H9 (cell line): ENCODE data around the gene CMYA5. TPM values are rescaled to one million over a fixed set of nuclear protein-coding genes. Genes with fewer than 3 reads are reported as not detected.
A peak's percentile ranks its signal among the peaks of the same experiment; 100 is the strongest.

Source experiments
- DNase-seq: peaks from one replicate; pipeline ENCODE4 v3.0.0-alpha.2; 2017
- H2AFZ ChIP-seq: one replicate; pipeline ENCODE4 v1.6.1; 2013; ENCODE audit warnings: mild to moderate bottlenecking, low read length, control low read depth, moderate library complexity
- H2AK5ac ChIP-seq: 2 replicates; pipeline ENCODE4 v1.6.1; 2013; ENCODE audit warnings: low read length, control low read depth, mixed read lengths; ENCODE audit not compliant: insufficient read length
- H2BK120ac ChIP-seq: one replicate; pipeline ENCODE4 v1.6.1; 2013; ENCODE audit warnings: low read depth, mild to moderate bottlenecking, low read length, control low read depth, inconsistent platforms; ENCODE audit not compliant: poor library complexity, severe bottlenecking
- H2BK12ac ChIP-seq: 2 replicates; pipeline ENCODE4 v1.6.1; 2013; ENCODE audit warnings: low read length, control low read depth, mixed read lengths, low read depth; ENCODE audit not compliant: insufficient read length
- H2BK15ac ChIP-seq: 2 replicates; pipeline ENCODE4 v1.6.1; 2013; ENCODE audit warnings: low read depth, low read length, control low read depth
- H2BK20ac ChIP-seq: one replicate; pipeline ENCODE4 v1.6.1; 2013; ENCODE audit warnings: low read depth, mild to moderate bottlenecking, low read length, control low read depth, inconsistent platforms; ENCODE audit not compliant: poor library complexity, severe bottlenecking
- H2BK5ac ChIP-seq: 2 replicates; pipeline ENCODE4 v1.6.1; 2013; ENCODE audit warnings: low read length, control low read depth, mixed read lengths; ENCODE audit not compliant: insufficient read length
- H3K14ac ChIP-seq: 2 replicates; pipeline ENCODE4 v1.6.1; 2013; ENCODE audit warnings: low read length, control low read depth; ENCODE audit not compliant: insufficient read depth
- H3K18ac ChIP-seq: 2 replicates; pipeline ENCODE4 v1.6.1; 2013; ENCODE audit warnings: low read depth, mild to moderate bottlenecking, mixed read lengths, low read length, control low read depth; ENCODE audit not compliant: insufficient read length
- H3K23ac ChIP-seq: 2 replicates; pipeline ENCODE4 v1.6.1; 2013; ENCODE audit warnings: low read length, control low read depth, mixed read lengths, low read depth; ENCODE audit not compliant: insufficient read length
- H3K23me2 ChIP-seq: 2 replicates; pipeline ENCODE4 v1.6.1; 2013; ENCODE audit warnings: low read depth, mild to moderate bottlenecking, mixed read lengths, low read length, control low read depth; ENCODE audit not compliant: insufficient read length, poor library complexity, severe bottlenecking
- H3K27ac ChIP-seq: 2 replicates; pipeline ENCODE4 v1.5.1; 2013; ENCODE audit warnings: low read length, control low read depth, mixed read lengths, low read depth; ENCODE audit not compliant: insufficient read length
- H3K27me3 ChIP-seq: 2 replicates; pipeline ENCODE4 v1.6.1; 2013; ENCODE audit warnings: low read length, control low read depth, inconsistent platforms; ENCODE audit not compliant: insufficient read depth
- H3K4ac ChIP-seq: 2 replicates; pipeline ENCODE4 v1.6.1; 2013; ENCODE audit warnings: low read depth, mild to moderate bottlenecking, control low read depth, inconsistent platforms, low read length, moderate library complexity
- H3K4me1 ChIP-seq: 2 replicates; pipeline ENCODE4 v1.6.1; 2013; ENCODE audit warnings: low read length, control low read depth, inconsistent platforms; ENCODE audit not compliant: insufficient read depth
- H3K4me2 ChIP-seq: 2 replicates; pipeline ENCODE4 v1.6.1; 2013; ENCODE audit warnings: low read length, control low read depth, mixed read lengths; ENCODE audit not compliant: insufficient read length, insufficient read depth
- H3K56ac ChIP-seq: 2 replicates; pipeline ENCODE4 v1.6.1; 2013; ENCODE audit warnings: low read depth, mild to moderate bottlenecking, mixed read lengths, low read length, control low read depth; ENCODE audit not compliant: insufficient read length
- H3K79me1 ChIP-seq: 2 replicates; pipeline ENCODE4 v1.6.1; 2013; ENCODE audit warnings: low read depth, mild to moderate bottlenecking, moderate library complexity, low read length, control low read depth, inconsistent platforms; ENCODE audit not compliant: insufficient read depth, poor library complexity, severe bottlenecking
- H3K79me2 ChIP-seq: 2 replicates; pipeline ENCODE4 v1.6.1; 2013; ENCODE audit warnings: low read length, control low read depth, inconsistent platforms; ENCODE audit not compliant: insufficient read depth
- H3K9ac ChIP-seq: 2 replicates; pipeline ENCODE4 v1.6.1; 2013; ENCODE audit warnings: low read length, control low read depth, mixed read lengths; ENCODE audit not compliant: insufficient read length; ENCODE audit errors: extremely low read depth
- H3K9me3 ChIP-seq: one replicate; pipeline ENCODE4 v1.6.1; 2013; ENCODE audit warnings: low read depth, low read length, inconsistent platforms; ENCODE audit not compliant: control insufficient read depth
- H3T11ph ChIP-seq: one replicate; pipeline ENCODE4 v1.6.1; 2013; ENCODE audit warnings: mild to moderate bottlenecking, low read length, control low read depth, inconsistent platforms
- H4K20me1 ChIP-seq: one replicate; pipeline ENCODE4 v1.6.1; 2013; ENCODE audit not compliant: control insufficient read depth, insufficient read length, insufficient read depth
- H4K5ac ChIP-seq: 2 replicates; pipeline ENCODE4 v1.6.1; 2013; ENCODE audit warnings: low read depth, mild to moderate bottlenecking, mixed read lengths, low read length, control low read depth; ENCODE audit not compliant: insufficient read length
- H4K8ac ChIP-seq: replicated peaks from 2 replicates; pipeline ENCODE4 v1.6.1; 2013; ENCODE audit warnings: low read length, control low read depth, mixed read lengths, low read depth; ENCODE audit not compliant: insufficient read length
- H4K91ac ChIP-seq: 2 replicates; pipeline ENCODE4 v1.6.1; 2013; ENCODE audit warnings: low read depth, mild to moderate bottlenecking, moderate library complexity, mixed read lengths, low read length, control low read depth; ENCODE audit not compliant: insufficient read length
- H3K27ac Mint-ChIP-seq, 3 experiments: 2 replicates in 2 of 3; 3 replicates in 1 of 3; pipeline ENCODE4 v1.8.0; 2020 to 2021; ENCODE audit warnings: mixed read lengths in 3 of 3, mild to moderate bottlenecking in 1 of 3, moderate library complexity in 1 of 3
- H3K27me3 Mint-ChIP-seq: 2 replicates; pipeline ENCODE4 v1.8.0; 2021; ENCODE audit warnings: low read depth, mild to moderate bottlenecking, moderate library complexity, mixed read lengths
- H3K36me3 Mint-ChIP-seq, 3 experiments: 2 replicates in 2 of 3; 3 replicates in 1 of 3; pipeline ENCODE4 v1.8.0; 2020 to 2021; ENCODE audit warnings: low read depth in 3 of 3, mixed read lengths in 3 of 3; ENCODE audit not compliant: insufficient read depth in 1 of 3
- H3K4me1 Mint-ChIP-seq, 2 experiments: 2 replicates each; pipeline ENCODE4 v1.8.0; 2020; ENCODE audit warnings: mixed read lengths in 2 of 2
- H3K4me3 Mint-ChIP-seq, 2 experiments: 2 replicates in 1 of 2; 3 replicates in 1 of 2; pipeline ENCODE4 v1.8.0; 2020 to 2021; ENCODE audit warnings: mild to moderate bottlenecking in 2 of 2, mixed read lengths in 2 of 2, moderate library complexity in 1 of 2
- H3K9me3 Mint-ChIP-seq, 2 experiments: 2 replicates in 1 of 2; 3 replicates in 1 of 2; pipeline ENCODE4 v1.8.0; 2020; ENCODE audit warnings: mild to moderate bottlenecking in 2 of 2, mixed read lengths in 2 of 2, moderate library complexity in 1 of 2
- WGBS: extraction: QIAGEN DNeasy Blood & Tissue Kit; methylation state at CpG from one replicate; pipeline ENCODE4 v1.1.7; 2013; ENCODE audit warnings: missing lambda C conversion rate, low lambda C conversion rate, mixed read lengths; ENCODE audit not compliant: insufficient read length; ENCODE audit errors: extremely low coverage; 5-methylcytosine and 5-hydroxymethylcytosine counted together
- total RNA-seq: library from RNA; stranded (reverse); gene quantifications from 2 replicates; pipeline ENCODE4 v1.2.1, GENCODE V29; 2021
- TF ChIP-seq, protein P1 (sequence below): fragments of 200-600 bp; sonication (generic); conservative IDR thresholded peaks from 3 replicates; pipeline ENCODE4 v1.8.0; 2021; ENCODE audit warnings: antibody characterized with exemption, mild to moderate bottlenecking

The CMYA5 gene
- total RNA-seq, 1 experiment from 2014 or later, result 1.8 TPM

- H3K4me1 Mint-ChIP-seq, result peaks cover 30 to 34% of the 10 kb centered on the region in 2 experiments
- Histone ChIP-seq H2BK12ac (no peak overlapping the region), H2AFZ (no peak overlapping the region), H4K91ac (no peak overlapping the region), H3K4me1 (peaks cover 8% of the 10 kb centered on the region; the same call in 1 of the 2 replicates), H3K79me1 (no peaks in the 10 kb centered on the region), H2BK20ac (no peak overlapping the region), H3K9me3 (no peaks in the 10 kb centered on the region), H3K4me2 (peak overlapping the region; percentile 34), H3K23me2 (no peaks in the 10 kb centered on the region), H3K23ac (no peak overlapping the region), H2BK5ac (no peak overlapping the region), H3K27me3 (no peaks in the 10 kb centered on the region), H3T11ph (no peak overlapping the region), H2AK5ac (no peak overlapping the region), H4K20me1 (no peaks in the 10 kb centered on the region), H2BK120ac (no peak overlapping the region), H3K18ac (no peak overlapping the region), H3K4ac (no peak overlapping the region), H3K27ac (no peak overlapping the region), H3K56ac (no peak overlapping the region), H4K5ac (no peak overlapping the region), H3K9ac (no peak overlapping the region), H4K8ac (no peak overlapping the region), H3K79me2 (no peaks in the 10 kb centered on the region), H3K14ac (no peak overlapping the region), H2BK15ac (no peak overlapping the region)
- H3K27me3 Mint-ChIP-seq, result no peaks in the 10 kb centered on the region
- H3K36me3 Mint-ChIP-seq, result no peaks in the 10 kb centered on the region
- TF ChIP-seq, protein P1, sequence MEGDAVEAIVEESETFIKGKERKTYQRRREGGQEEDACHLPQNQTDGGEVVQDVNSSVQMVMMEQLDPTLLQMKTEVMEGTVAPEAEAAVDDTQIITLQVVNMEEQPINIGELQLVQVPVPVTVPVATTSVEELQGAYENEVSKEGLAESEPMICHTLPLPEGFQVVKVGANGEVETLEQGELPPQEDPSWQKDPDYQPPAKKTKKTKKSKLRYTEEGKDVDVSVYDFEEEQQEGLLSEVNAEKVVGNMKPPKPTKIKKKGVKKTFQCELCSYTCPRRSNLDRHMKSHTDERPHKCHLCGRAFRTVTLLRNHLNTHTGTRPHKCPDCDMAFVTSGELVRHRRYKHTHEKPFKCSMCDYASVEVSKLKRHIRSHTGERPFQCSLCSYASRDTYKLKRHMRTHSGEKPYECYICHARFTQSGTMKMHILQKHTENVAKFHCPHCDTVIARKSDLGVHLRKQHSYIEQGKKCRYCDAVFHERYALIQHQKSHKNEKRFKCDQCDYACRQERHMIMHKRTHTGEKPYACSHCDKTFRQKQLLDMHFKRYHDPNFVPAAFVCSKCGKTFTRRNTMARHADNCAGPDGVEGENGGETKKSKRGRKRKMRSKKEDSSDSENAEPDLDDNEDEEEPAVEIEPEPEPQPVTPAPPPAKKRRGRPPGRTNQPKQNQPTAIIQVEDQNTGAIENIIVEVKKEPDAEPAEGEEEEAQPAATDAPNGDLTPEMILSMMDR, result no peak
- no peak overlapping the region; a peak in 1 of 5 replicates for H3K4me3 Mint-ChIP-seq
- peak overlapping the region; percentile 22 to 55 (median 41); a peak in 2 of 7 replicates for H3K27ac Mint-ChIP-seq
- DNase-seq, result no peak
- no peaks in the 10 kb centered on the region for H3K9me3 Mint-ChIP-seq
- WGBS, result no CpG with 5 or more reads among the region's 8 CpGs
These were observed 61.2 kb downstream of the CMYA5 start for GRCh38 chr5:79750611-79751510.
